Measurements from ENCODE around the gene MAD1L1.

Gene MAD1L1

DNA sequence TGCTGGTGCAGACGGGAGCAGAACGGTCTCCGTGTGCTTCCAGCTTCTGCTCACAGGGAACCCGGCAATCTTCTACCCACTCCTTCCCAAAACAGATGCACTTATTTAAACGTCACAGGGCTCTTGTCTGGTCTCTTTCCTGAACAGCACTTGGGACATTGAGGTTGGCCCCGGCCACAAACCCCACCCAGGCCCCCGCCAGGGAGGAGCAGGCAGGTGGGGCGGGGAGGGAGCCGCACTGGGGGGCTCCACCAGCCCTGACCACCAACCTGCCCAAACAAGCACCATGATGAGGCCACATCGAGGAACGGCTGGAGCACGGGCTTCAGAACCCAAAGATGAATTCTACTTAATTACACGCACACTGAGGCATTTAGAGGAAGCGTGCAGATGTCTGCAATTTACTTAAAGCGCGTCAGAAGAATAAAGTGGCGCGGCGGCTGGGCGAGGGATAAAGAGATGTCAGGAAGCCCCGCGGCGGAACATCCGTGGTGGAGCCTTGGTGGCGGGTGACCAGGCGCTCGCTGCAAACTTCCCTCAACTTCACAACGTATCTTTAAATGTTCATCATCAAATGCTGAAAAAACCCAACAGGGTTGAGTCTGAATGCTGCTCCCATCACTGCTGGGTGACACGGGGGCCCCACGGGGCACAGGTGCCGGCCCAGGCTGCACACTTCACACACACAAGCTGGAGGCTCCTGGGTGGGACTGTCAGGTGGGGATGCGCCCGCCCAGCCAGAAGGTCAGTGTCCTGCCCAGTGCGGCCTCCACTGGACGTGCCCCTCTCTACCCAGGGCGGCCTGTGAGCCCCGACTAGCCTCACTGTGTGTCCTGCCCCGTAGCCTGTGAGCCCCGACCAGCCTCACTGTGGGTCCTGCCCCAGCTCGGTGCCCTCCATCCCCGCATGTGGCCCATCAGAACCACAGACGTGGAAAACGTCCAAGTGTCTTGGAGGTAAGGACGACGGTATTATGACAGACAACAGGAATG lies 279.2 kb downstream of the MAD1L1 start:
- no peak for DNase-seq (ENCODE audit: low spot score)

DNA sequence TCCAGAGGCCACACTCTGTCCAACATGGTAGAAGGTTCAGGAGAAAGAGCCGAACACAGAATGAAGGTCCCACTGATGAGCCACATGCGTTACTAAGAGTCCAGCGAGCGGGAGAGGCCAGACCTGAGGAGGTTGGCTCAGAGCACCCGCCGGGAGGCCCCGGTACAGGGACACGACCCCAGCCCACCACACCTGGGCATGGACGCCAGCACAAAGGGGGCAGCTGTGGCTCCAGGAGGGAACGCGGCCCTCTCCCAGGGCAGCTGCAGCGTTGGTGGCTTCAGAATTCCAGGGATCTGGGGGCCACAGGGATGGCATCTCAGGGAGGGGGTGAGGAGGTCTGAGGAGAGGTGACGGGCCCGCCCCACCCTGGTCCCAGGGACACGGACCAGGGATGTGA lies 280.0 kb downstream of the MAD1L1 start:
- no peak for DNase-seq (ENCODE audit: low spot score)

DNA sequence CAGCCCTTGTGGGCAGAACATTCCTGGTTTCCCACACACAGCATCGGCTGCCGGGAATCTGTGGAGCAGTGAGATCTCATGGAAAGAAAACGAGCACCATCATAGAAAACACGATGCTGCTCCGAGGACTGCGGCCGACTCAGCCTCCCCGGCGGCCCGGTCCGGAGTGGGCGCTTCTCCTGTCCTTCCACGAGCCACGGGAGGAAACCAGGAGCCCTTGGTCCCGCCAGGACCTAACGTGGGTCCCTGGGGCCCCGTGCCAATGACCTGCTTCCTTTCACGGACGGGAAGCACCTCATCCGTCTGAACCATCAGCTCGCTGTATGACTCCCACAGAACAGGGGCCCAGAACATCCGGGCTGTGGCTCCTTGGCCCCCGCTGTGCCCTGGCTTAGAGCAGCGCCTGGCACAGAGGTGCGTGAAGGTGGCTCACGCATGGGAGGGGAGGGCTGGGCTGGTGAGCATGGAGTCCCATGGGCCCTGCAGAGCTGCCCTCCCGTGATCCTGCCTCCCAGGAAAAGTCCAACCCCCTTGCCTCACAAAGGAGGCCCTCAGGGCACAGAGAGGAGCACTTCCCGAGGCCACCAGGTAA lies 280.5 kb downstream of the MAD1L1 start:
- no peak for DNase-seq (ENCODE audit: low spot score)

DNA sequence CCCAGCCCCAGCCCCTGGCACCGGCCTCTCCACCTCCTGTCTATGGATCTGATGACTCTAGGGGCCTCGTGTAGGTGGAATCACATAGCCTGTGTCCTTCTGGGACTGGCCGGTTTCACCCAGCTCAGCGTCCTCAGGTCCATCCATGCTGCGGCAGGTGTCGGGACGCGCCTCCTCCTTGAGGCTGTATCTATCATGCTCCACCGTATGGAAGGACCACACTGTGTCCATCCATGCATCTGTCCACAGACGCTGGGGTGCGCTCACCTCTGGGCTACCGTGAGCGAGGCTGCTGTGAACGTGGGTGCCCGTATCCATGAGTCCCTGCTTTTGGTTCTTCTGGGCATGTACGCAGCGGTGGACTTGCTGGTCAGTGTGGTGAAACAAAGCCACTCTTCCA lies 281.1 kb downstream of the MAD1L1 start:
- no peak for DNase-seq (ENCODE audit: low spot score)

DNA sequence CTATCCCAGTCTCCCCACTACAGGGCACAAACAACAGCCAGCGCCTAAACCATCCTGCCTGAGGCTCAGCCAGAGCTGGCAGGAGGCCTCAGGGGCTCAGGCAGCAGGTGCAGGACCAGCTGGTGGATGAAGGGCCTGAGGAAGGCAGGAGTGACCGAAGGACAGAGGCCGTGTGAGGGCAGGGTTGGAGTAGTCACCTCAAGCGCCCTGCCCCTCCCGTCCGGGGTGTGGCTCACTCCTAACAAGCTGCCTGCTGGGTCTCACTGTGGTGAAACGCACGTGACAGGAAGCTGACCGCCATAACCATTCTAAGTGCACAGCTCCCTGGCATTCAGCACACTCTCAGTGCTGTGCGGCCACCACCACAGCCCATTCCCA lies 281.6 kb downstream of the MAD1L1 start:
- no peak for DNase-seq (ENCODE audit: low spot score)

DNA sequence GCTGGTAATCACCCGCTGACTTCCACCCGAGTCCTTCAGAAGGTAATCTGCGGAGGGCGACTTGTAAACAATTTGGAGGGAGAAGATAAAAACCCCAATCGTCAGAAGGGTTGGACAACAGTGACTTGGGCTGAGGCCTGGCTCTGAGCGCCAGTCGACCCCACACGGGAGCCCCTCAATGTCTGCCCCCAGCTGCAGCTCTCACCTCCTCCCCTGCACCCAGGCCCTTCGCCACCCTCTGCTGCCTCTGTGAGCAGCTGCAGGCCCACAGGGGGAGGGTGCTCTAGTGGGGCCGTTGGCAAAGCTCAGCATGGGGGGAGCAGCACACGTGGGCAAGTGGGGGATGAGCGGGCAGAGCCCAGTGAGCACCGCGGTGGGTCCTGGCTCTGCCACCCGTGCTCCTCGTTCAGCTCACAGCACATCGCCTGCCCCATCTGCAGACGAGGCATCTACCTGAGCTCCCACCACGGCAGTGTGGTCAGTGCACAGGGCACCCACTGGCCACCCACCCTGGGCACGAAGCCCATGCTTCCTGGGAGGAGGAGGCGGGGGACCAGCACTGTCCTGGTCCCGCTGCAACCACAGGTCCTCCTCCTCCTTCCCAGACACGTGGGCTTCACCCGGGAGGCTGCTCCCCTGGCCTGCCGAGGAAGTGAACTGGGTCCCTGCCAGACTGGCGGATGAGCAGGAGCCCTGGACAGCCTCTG lies 282.1 kb downstream of the MAD1L1 start:
- no peak for DNase-seq (ENCODE audit: low spot score)

DNA sequence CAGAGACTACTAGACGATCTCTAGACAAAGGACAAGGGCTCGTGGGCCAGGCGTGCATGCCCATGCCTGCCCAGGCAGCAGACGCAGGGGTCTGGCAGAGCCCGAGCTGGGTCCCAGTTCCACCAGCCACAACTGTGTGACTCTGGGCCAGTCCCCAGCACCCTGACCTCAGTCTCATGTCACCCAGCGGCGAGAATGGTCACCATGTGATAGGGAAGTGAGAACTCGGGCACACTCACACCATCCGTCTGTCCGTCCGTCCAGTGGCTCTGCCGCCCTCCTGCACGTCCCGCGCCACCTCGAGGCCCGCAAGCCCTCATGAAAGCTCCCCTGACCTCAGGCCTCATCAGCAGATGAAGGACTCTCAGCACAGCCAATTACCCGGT lies 282.7 kb downstream of the MAD1L1 start:
- DNase-seq (ENCODE audit: low spot score) = no peak

DNA sequence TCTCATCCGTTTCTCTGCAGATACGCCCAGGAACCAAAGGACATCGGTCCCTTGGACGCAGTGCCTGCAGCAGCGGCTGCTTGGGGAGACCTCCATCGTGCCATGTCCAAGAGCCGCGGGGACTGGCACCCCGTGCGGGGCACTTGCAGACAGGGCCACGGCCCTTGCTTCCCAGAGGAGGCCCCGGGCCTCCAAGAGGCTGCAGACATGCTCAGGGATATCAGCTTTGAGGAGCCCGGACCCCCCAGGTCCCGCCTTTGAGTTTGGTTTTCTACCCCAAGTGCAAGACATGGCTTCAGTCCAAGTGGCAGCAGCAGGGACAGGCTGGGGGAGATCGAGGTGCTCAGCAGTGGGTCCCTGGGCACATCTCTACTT lies 283.1 kb downstream of the MAD1L1 start:
- no peak for DNase-seq (ENCODE audit: low spot score)

DNA sequence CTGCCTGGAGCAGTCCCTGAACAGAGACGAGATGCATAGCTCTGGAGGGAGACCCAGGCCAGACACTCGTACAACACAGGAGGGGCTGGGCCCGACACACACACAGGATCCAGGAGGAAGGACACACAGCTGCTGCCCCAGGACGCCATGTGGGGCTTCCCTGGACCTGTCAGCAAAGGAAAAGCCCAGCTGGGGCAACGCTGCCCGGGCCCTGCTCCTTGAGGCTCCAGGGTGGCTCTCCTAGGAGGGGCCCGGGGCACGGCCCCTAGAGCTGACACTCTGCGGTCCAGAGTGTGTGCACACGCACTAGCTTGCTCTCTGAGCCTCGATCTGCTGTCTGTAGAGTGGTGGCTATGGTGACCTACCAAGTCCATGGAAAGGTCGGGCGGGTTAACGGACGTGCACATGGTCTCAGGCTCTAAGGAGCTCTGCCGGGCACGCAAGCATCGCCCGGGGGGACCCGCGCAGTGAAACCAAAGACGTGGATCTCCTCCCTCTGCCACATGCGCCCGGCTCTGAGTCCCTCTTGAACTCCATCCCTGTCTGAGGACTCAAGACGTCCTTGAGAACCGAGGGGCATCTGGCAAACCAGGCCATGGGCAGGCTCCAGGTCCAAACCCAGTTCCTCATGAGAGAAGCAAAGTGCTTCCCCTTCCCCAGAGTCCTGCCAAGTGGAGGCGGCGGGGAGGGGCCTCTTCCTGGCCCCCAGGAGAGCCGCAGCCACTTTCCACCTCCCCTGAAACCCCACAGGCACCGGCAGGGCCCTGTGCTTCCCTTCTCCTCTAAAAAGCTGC lies 283.7 kb downstream of the MAD1L1 start:
- no peak for DNase-seq (ENCODE audit: low spot score)

DNA sequence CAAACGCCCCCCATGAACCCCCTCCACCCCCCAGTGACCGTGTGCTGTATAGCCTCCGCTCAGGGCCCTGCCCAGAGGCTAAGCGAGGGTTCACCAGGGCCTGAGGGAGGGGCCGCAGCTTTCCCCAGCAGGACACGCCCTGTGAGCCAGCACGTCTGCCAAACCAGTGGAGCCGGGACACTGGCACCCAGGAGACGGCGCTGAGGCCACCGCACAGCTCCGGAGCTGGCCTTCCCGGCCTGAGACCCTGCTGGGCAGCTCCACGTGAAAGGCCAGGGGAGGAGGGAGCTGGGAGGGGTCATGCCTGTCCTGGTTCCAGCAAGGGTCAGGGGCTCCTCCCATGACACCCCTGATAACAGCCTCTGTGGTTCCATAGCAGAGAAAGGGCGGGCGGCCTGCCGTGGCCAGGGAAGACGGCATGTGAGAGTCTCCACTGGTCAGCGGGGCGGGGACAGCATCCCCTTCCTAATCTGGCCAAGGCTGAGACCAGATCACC lies 284.4 kb downstream of the MAD1L1 start:
- no peak for DNase-seq (ENCODE audit: low spot score)

DNA sequence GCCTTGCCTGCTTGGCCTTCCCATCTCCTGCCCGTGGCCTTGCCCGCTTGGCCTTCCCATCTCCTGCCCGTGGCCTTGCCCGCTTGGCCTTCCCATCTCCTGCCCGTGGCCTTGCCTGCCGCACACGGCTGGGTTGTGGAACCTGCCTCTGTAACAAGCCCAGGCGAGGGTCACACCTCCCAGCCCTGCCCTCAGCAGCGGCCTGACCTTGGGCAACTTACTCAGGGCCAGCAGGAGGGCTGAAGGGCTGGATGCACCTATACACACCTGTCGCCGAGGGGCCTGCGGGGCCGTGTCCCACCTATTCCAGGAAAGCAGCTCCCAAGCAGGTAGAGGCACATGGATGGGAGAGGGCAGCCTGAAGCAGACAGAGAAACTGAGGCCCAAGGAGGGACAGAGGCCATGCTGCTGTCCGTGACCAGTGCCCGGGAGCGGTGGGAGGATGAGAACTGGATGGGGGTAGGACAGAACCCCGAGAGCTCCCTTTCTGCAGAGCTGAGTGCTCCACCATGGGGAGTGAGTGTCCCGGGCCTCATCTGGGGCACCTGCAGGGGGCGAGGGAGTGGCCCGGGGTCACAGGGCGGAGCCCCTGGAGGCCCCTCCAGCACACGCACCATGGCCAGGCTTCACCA lies 285.0 kb downstream of the MAD1L1 start:
- DNase-seq (ENCODE audit: low spot score) = no peak

DNA sequence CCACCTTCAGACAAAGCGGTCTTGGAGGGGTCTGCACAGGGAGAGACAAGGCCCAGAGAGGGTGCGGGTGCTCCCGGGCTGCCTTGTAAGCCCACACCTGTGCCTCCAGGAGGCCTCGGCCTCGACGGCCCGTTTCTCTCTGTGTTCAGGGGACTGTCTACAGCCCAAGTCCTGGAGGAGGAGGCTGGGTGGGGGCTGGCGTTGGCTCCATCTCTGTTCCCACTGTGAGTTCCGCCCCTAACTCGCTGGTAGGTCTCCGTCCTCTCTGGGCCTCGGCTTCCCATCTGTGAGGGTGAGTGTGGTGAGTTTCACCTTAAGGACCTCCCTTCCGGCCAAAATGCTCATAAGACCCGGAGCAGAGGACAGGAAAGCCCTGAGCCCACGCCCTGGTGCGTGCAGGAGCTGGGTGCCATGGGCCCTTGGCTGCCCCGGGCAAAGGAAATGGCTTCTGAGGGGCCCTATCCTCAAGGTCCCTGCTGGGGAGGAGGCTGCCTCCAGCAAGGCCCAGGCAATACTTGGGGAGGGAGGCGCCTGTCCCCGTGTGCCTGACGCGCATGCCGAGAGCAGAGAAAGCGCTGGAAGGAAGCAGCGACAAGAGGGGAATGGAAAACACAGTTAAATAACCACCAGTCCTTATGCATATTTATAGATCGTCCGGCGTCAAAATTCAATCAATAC lies 285.8 kb downstream of the MAD1L1 start:
- DNase-seq (ENCODE audit: low spot score) = no peak

DNA sequence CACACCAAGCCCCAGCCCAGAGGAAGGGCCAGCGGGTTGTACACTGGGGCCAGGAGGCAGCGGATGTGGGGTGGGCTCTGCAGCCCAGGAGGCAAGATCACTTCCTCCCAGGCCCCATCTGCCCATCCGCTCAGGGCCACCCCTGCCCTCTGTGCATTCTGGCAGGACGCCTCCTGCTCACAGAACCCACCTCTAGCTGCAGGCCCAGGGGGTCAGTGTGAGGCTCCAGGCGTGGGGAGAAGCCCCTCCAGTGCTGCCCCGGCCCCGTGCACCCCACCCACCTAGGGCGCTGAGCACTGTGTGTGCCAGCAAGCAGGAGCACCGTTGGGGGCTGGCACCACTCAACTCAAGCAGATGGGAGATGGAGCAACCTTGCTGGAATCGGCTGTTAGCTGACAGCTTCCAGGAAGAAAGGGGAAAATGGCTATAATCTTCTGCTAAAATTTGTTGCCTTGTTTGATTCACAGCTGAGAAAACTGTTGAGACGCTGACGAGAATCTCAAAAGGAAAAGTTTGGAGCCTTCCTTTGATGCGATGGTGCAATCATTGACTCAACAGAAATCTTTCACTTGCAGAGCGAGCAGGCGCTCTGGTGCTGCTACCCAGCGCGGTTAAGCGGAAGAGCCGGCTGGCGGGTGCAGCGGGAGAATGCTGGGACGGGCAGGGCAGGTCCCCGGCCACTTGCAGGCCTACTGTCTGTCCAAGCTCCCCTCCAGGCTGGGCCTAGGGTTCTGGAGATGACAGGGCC lies 286.5 kb downstream of the MAD1L1 start:
- DNase-seq (ENCODE audit: low spot score) = no peak

DNA sequence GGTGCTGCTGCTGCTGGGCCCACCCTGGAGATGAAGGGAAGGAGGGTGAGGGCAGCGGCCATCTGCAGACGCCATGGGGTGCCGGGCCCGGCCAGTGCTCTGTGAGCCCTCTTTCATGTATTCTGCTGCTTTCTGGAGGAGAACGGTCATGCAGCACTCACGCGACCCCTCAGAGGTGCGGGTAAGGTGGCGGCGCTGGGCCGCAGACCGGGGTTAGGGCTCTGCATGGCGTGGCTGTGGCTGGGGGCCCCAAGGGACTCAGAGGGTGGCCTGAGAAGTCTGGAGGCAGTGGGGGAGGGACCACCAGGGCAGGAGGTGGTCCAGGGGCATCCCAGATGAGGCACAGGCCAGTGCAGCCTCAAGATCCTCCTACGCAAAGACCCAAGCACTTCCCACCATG lies 287.2 kb downstream of the MAD1L1 start:
- DNase-seq (ENCODE audit: low spot score) = no peak

DNA sequence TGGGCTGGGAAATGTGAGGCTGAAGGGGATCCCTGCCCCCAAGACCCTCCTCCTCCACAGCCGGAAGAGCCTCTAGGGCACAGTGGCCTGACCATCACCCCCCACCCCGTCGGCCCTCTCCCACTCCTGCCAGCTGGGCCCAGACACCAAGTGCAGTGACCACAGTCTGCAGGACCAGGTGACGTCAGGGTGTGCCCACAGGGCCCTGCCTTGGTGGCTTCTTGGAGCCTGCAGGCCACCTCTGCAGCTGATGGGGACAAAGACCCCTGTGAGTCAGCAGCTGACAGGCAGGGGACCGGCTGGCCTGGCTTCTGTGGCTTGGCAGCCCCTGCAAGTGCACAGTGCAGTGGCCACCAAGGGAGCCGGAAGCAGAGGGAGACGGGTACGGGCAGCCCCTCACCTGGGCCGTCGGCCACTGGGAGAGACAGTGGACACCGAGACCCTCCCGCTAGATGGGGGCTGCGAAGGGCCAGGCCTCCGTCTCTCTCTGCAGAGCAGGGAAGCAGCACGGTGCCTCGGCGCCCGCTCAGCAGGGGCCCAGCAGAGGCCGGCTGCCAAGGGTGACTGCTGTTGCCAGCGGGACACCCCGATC lies 288.0 kb downstream of the MAD1L1 start:
- no peak for DNase-seq (ENCODE audit: low spot score)

DNA sequence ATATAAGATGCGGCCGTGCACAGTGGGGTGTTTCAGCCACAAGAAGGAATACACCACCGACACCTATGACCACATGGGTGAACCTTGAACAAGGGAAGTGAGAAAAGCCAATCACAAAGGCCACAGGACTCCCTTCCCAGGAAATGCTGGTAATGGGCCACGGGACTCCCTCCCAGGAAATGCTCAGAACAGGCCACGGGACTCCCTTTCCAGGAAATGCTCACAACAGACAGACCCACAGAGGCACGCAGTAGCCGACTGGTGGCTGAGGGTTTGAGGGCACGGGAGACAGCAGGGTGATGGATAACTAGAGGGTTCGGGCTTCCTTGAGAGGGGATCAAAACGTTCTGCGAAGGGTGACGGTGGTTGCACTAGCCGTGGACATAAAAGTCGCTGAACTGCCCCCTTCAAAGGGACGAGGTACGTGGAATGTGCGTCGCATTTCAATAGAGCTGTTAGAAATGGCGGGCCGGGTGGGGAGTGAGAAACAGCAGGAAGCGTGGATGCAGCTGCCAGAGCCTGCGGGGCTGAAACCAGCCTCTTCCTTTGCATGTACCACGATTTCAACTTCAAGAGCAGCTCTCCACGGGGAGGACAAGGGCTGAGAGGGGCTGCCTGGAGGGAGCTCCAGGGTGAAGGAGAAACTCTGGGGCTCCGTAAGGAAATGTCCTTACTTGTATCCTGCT lies 288.7 kb downstream of the MAD1L1 start:
- no peak for DNase-seq (ENCODE audit: low spot score)

DNA sequence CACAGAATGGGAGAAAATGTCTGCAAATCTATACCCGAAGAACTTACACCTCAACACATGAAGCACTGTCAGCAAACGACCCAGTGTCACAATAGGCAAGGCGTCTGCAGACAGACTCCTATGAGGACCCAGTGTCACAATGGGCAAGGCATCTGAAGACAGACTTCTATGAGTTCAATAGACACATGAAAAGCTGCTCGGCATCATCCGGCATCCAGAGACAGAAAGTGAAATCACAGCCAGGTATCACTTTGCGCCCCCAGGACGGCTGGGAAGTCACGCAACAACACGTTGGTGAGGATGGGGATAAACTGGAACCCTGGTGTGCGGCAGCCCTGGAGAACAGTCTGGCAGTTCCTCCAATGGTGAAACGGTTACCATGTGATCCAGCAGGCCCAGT lies 289.4 kb downstream of the MAD1L1 start:
- DNase-seq (ENCODE audit: low spot score) = no peak

DNA sequence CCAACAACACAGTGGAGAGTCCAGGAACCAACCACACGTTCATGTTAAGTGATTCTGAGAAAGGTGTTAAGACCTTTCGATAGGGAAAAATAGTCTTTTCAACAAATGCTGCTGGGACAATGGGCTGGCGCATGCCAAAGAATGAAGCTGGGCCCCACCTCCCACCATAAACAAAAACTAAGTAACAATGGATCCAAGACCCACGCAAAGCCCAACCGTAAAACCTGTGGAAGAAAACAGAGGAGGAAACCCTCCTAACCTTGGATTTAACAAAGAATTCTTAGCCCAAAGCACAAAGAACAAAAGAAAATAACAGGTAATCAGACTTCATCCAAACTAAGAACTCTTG lies 289.8 kb downstream of the MAD1L1 start:
- DNase-seq (ENCODE audit: low spot score) = no peak

DNA sequence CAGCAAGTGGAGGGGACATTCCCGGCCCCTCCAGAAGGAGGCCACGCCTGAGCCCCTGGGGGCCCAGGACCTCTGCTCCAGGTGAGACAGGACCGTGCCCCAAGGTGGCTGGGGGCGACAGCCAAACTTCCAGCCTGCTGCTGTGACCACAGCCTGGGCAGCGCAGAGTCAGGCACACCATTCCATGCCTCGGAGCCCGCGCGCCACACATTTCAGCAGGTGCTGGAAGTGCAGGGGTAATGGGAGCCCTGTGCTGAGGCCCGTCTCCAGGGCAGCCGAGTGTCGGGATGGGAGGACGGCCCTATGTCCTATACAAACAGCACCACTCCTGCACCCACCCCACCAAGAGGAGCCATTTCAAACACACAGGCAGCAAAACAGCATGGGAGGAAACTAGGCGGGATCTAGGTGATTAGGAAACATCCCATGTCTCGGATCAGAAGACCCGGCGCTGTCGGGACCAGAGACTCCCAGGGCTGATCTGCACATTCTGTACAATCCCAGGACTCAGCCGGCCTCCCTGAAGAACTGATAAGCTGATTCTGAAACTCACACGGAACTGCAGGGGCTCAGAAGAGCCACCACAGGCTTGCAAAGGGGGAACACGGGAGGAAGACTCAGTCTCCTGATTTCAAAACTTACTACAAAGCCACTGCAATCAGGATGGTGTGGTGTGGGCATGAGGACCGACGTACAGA lies 290.4 kb downstream of the MAD1L1 start:
- DNase-seq (ENCODE audit: low spot score) = no peak
